ENCODE results near the gene SSNA1.

Gene SSNA1

GRCh38 chr9:137156567-137157375 lies 31.7 kb upstream of the SSNA1 start:
- peak overlapping the region; percentile 22 for H3K4me3 ChIP-seq (ENCODE audit: low read depth, low read length)
- in situ Hi-C loops (cut with HindIII; ENCODE audit: low sequenced_read_pairs) = no loop called here
- no peak for DNase-seq (ENCODE audit: low read depth)
- TF ChIP-seq CTCF (IDR thresholded peaks at IDR 0.05; ENCODE audit: low read depth, low read length, missing control alignments) = no peak

DNA sequence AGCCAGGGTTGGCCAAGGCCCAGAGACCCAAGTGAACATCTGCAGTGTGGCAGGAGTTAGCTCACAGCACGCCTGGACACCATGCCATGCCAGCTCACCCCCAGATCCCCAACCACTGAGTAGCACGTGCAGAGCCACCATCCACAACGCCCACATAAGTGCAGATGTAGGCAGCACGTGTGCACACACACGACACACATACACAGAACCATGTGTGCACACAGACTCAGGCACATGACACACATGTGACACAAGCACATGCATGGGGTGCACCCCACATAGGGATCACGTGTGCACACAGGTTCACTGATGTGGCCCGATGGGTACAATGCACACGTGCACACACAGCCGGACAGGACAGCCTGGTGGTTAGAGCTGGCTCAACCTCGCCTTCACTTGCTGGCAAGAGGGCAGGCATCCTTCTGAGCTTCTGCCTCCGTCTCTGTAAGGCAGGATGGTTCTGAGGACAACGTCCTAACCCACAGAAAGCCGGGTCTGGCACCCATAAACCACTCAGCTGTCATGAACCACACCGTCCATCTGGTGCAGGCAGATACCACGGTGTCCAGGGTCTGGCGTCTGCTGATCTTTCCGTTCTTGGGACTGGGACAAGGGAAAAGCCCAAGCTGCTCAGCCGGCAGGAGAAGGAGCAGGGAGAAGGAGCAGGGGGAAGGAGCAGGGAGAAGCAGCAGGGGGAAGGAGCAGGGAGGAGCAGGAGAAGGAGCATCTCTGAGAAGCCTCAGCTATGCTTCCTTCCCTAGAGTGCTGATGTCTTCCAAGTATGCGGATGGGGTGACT lies 30.7 kb upstream of the SSNA1 start:
- TF ChIP-seq CTCF (IDR thresholded peaks at IDR 0.05; ENCODE audit: low read depth, low read length, missing control alignments) = no peak
- DNase-seq (ENCODE audit: low read depth) = no peak
- no peak overlapping the region for H3K4me3 ChIP-seq (ENCODE audit: low read depth, low read length)
- in situ Hi-C loops (cut with HindIII; ENCODE audit: low sequenced_read_pairs) = no loop called here

DNA sequence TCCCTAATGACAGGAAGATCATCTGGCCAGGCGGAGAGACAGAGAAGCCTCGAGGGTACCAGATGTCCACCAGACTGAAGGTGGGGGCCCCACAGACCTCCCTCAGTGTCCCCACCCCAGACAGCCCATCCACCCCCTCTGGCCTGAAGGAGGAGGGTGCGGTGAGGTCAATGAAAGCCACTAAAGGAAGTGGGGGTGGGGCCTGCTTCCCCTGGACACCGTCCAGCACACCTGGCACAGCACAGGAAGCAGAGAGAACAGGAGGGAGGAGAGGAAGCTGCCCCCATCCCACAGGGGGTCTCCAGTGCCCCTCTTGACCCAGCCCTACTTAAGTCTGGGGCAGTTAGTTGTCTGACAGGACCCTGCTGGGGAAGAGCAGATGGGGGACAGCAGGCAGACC lies 29.9 kb upstream of the SSNA1 start:
- in situ Hi-C loops (cut with HindIII; ENCODE audit: low sequenced_read_pairs) = no loop called here
- TF ChIP-seq CTCF (IDR thresholded peaks at IDR 0.05; ENCODE audit: low read depth, low read length, missing control alignments) = no peak
- DNase-seq (ENCODE audit: low read depth) = no peak
- no peak overlapping the region for H3K4me3 ChIP-seq (ENCODE audit: low read depth, low read length)

GRCh38 chr9:137159105-137160053 lies 29.1 kb upstream of the SSNA1 start:
- TF ChIP-seq CTCF (IDR thresholded peaks at IDR 0.05; ENCODE audit: low read depth, low read length, missing control alignments) = no peak
- H3K4me3 ChIP-seq (ENCODE audit: low read depth, low read length) = no peak overlapping the region
- in situ Hi-C loops (cut with HindIII; ENCODE audit: low sequenced_read_pairs) = no loop called here
- DNase-seq (ENCODE audit: low read depth) = no peak

DNA sequence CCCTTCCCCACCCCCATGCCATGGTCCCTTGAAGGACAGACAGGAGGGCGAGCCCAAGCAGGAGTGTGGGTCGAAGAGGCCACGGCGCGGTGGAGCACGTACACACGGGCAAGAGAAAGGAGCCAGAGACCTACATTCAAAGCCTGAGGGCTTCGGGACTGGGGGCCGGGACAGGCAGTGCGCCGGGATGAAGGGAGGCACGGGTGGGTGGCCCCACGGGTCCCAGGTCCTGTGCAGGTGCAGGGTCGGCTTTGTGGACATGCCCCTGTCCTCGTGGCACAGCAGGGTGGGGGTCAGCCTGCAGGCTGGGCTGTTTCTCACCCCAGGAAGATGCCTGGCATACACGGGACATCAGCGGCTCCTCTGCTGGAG lies 28.4 kb upstream of the SSNA1 start:
- in situ Hi-C loops (cut with HindIII; ENCODE audit: low sequenced_read_pairs) = no loop called here
- no peak for TF ChIP-seq CTCF (IDR thresholded peaks at IDR 0.05; ENCODE audit: low read depth, low read length, missing control alignments)

More for the DNA sequence above, 28.4 kb upstream of the SSNA1 start:
- H3K4me3 ChIP-seq (ENCODE audit: low read depth, low read length) = no peak overlapping the region
- no peak for DNase-seq (ENCODE audit: low read depth)

All from astrocyte of the cerebellum (primary cell).